NT2/D1 (cell line): ENCODE data around the gene PTPN9.
"Not testable (repeated sequence)": the region's sequence is repeated elsewhere in the genome, so short reads cannot be mapped to it uniquely, and the experiment has no call there.

ENCODE experiments used
- DNase-seq: peaks from one replicate; pipeline ENCODE4 v3.0.0-alpha.2; 2011; ENCODE audit warnings: low read depth, low spot score
- H3K27me3 ChIP-seq: 2 replicates; pipeline ENCODE4 v1.6.0; 2011; ENCODE audit warnings: mild to moderate bottlenecking; ENCODE audit not compliant: insufficient read length, insufficient read depth
- H3K36me3 ChIP-seq: 2 replicates; pipeline ENCODE4 v1.6.1; 2011; ENCODE audit warnings: mild to moderate bottlenecking, low read length, mixed read lengths; ENCODE audit not compliant: insufficient read depth, insufficient read length
- H3K4me1 ChIP-seq: 2 replicates; pipeline ENCODE4 v1.5.1; 2011; ENCODE audit not compliant: insufficient read depth, insufficient read length
- H3K4me3 ChIP-seq: 2 replicates; pipeline ENCODE4 v1.5.1; 2011; ENCODE audit warnings: low read depth; ENCODE audit not compliant: insufficient read length
- H3K9ac ChIP-seq: 2 replicates; pipeline ENCODE4 v1.6.0; 2011; ENCODE audit warnings: low read depth; ENCODE audit not compliant: insufficient read length
- H3K9me3 ChIP-seq: 2 replicates; pipeline ENCODE4 v1.5.1; 2011; ENCODE audit warnings: mild to moderate bottlenecking, low read length; ENCODE audit not compliant: insufficient read depth
- SUZ12 ChIP-seq: IDR thresholded peaks from 2 replicates; pipeline ENCODE4 v1.6.1; 2011; ENCODE audit not compliant: insufficient read length, insufficient read depth; ENCODE audit errors: extremely low read depth
- YY1 ChIP-seq: IDR thresholded peaks from 2 replicates; pipeline ENCODE4 v1.6.1; 2011; ENCODE audit not compliant: insufficient read length, insufficient read depth
- ZNF274 ChIP-seq: IDR thresholded peaks from 2 replicates; pipeline ENCODE4 v1.6.1; 2011; ENCODE audit warnings: mild to moderate bottlenecking, low read depth, low read length

The PTPN9 gene

GRCh38 chr15:75451202-75451673 is 127.9 kb downstream of the PTPN9 start:
- DNase-seq: no peak
- H3K27me3 ChIP-seq: no peaks in the 10 kb centered on the region
- peaks cover 5% of the 10 kb centered on the region for H3K4me1 ChIP-seq
- H3K9ac ChIP-seq: peak overlapping the region; percentile 92
- peaks cover 16% of the 10 kb centered on the region for H3K36me3 ChIP-seq
- no peaks in the 10 kb centered on the region for H3K9me3 ChIP-seq
- TF ChIP-seq ZNF274: no peak
- TF ChIP-seq YY1: no peak
- TF ChIP-seq SUZ12: no peak
- H3K4me3 ChIP-seq: peak overlapping the region; percentile 92

- H3K27me3 ChIP-seq: no peaks in the 10 kb centered on the region
- H3K4me3 ChIP-seq: peak overlapping the region; percentile 93
- no peaks in the 10 kb centered on the region for H3K9me3 ChIP-seq
- peak overlapping the region; percentile 86 for H3K9ac ChIP-seq
- peaks cover 19% of the 10 kb centered on the region for H3K36me3 ChIP-seq
- TF ChIP-seq ZNF274 (no peak), SUZ12 (no peak), YY1 (no peak)
- DNase-seq: peak; percentile 97
- peaks cover 2% of the 10 kb centered on the region for H3K4me1 ChIP-seq
These were observed 128.6 kb downstream of the PTPN9 start for GRCh38 chr15:75450307-75451201.

GRCh38 chr15:75449585-75450306 is 129.4 kb downstream of the PTPN9 start:
- no peak for DNase-seq
- Histone ChIP-seq H3K9me3 (no peaks in the 10 kb centered on the region), H3K9ac (peak overlapping the region; percentile 86), H3K36me3 (peaks cover 19% of the 10 kb centered on the region), H3K4me3 (peak overlapping the region; percentile 93), H3K27me3 (no peaks in the 10 kb centered on the region), H3K4me1 (peaks cover 2% of the 10 kb centered on the region)
- TF ChIP-seq YY1 (no peak), SUZ12 (no peak), ZNF274 (no peak)

DNA sequence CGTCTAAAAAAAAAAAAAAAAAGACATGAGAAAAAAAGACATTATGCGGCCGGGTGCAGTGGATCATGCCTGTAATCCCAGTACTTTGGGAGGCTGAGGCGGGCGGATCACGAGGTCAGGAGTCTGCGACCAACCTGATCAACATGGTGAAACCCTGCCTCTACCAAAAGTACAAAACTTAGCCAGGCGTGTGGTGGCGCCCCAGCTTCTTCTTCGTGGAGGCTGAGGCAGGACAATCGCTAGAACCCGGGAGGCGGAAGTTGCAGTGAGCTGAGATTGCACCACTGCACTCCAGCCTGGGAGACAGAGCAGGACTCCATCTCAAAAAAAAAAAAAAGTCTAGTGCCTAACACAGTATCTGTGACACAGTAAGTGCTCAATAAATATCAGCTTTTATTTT is 130.9 kb downstream of the PTPN9 start:
- H3K9ac ChIP-seq, H3K27me3 ChIP-seq, H3K9me3 ChIP-seq, H3K4me1 ChIP-seq, DNase-seq, H3K4me3 ChIP-seq: not testable (repeated sequence)
- peaks cover 25% of the 10 kb centered on the region for H3K36me3 ChIP-seq

GRCh38 chr15:75446151-75446550 is 133.0 kb downstream of the PTPN9 start:
- H3K4me1 ChIP-seq: no peaks in the 10 kb centered on the region
- H3K4me3 ChIP-seq: no peak overlapping the region
- H3K36me3 ChIP-seq: peaks cover 39% of the 10 kb centered on the region
- H3K27me3 ChIP-seq: no peaks in the 10 kb centered on the region
- TF ChIP-seq ZNF274 (no peak), YY1 (no peak), SUZ12 (no peak)
- H3K9me3 ChIP-seq: no peaks in the 10 kb centered on the region
- no peak overlapping the region for H3K9ac ChIP-seq
- DNase-seq: no peak

DNA sequence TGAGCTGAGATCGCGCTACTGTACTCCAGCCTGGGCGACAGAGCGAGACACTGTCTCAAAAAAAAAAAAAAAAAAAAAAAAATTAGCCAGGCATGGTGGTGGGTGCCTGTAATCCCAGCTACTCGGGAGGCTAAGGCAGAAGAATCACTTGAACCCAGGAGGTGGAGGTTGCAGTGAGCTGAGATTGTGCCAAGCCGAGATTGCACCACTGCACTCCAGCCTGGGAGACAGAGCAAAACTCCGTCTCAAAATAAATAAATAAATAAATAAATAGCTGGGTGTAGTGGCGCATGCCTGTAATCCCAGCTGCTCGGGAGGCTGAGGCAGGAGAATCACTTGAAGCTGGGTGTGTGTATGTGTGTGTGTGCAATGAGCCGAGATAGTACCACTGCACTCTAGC is 133.8 kb downstream of the PTPN9 start:
- H3K4me1 ChIP-seq, H3K4me3 ChIP-seq, H3K27me3 ChIP-seq, DNase-seq, H3K9ac ChIP-seq, H3K9me3 ChIP-seq: not testable (repeated sequence)
- peaks cover 40% of the 10 kb centered on the region for H3K36me3 ChIP-seq

DNA sequence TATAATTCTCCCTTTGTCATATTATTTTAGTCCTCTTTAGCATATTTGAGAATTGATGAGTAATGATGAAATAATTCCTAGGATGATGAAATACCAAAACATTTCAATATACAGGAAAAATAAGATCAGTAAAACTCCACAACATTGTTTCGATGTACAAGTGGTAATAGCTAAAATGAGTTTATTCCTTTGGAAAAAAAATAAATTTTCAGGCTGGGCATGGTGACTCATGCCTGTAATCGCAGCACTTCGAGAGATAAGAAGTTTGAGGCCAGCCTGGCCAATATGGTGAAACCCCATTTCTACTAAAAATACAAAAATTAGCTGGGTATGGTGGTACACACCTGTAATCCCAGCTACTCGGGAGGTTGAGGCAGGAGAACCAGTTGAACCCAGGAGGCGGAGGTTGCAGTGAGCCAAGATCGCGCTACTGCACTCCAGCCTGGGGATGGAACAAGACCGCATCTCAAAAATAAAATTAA is 135.1 kb downstream of the PTPN9 start:
- H3K9me3 ChIP-seq: not testable (repeated sequence)

More for the DNA sequence above, 135.1 kb downstream of the PTPN9 start:
- DNase-seq, H3K4me3 ChIP-seq, H3K4me1 ChIP-seq, H3K9ac ChIP-seq, H3K27me3 ChIP-seq: not testable (repeated sequence)
- H3K36me3 ChIP-seq: peaks cover 40% of the 10 kb centered on the region
